GM12878 (cell line): ENCODE results near the gene ANKRD55. TPM values are rescaled to one million over a fixed set of nuclear protein-coding genes. Genes with fewer than 3 reads are reported as not detected.

ENCODE experiments used
- ATAC-seq: fragments of 200-7000 bp; cut with Tn5 transposase; 3 replicates; pipeline ENCODE4 v1.9.1; 2020; ENCODE audit warnings: mild to moderate bottlenecking, moderate library complexity
- BruUV-seq: library from RNA; stranded (reverse); fragments of 400-500 nt; replicated peaks from 2 replicates; lab custom pipeline; 2021; lab: Mats Ljungman, UMichigan
- CTCF ChIA-PET: fragments of 300-600 bp; sonication (Branson Sonifier 250); formaldehyde crosslinking; extraction: SDS; loops from one replicate; lab custom pipeline; 2021; ENCODE audit warnings: inconsistent platforms; lab: Yijun Ruan, JAX
- POLR2A ChIA-PET: fragments of 350-600 bp; formaldehyde crosslinking; extraction: SDS; loops from one replicate; lab custom pipeline; 2021; ENCODE audit warnings: inconsistent platforms; lab: Charles Lee
- RAD21 ChIA-PET: fragments of 300-600 bp; sonication (Branson Sonifier 250); formaldehyde crosslinking; loops from one replicate; lab custom pipeline; 2023; ENCODE audit warnings: antibody characterized with exemption; ENCODE audit not compliant: unreplicated experiment; lab: Charles Lee
- SMC1A ChIA-PET: fragments of 300-600 bp; sonication (Branson Sonifier 250); formaldehyde crosslinking; loops from one replicate; lab custom pipeline; 2023; ENCODE audit not compliant: unreplicated experiment, uncharacterized antibody; lab: Charles Lee
- DNase-seq: peaks from one replicate; pipeline ENCODE4 v3.0.0-alpha.2; 2011; ENCODE audit warnings: low read depth, low spot score
- FAIRE-seq: peaks from 3 replicates; lab custom pipeline; 2011; peaks lifted over from hg19 to GRCh38; lab: Jason Lieb, UNC
- H2AFZ ChIP-seq: 2 replicates; pipeline ENCODE4 v1.6.0; 2011; ENCODE audit warnings: low read depth, low read length, control low read depth; ENCODE audit not compliant: control insufficient read depth
- H3K27ac ChIP-seq: 2 replicates; pipeline ENCODE4 v1.5.1; 2011; ENCODE audit warnings: control low read depth; ENCODE audit not compliant: control insufficient read depth, insufficient read depth
- H3K27me3 ChIP-seq, 2 experiments: replicated peaks in 1 of 2; 2 replicates each; pipeline versions ENCODE4 v1.6.0 to v1.6.1; 2011; ENCODE audit warnings: low read length in 1 of 2; ENCODE audit not compliant: control insufficient read depth in 2 of 2, insufficient read depth in 2 of 2
- H3K36me3 ChIP-seq, 2 experiments: 2 replicates each; pipeline ENCODE4 v1.5.1; 2011; ENCODE audit warnings: low read length in 1 of 2; ENCODE audit not compliant: control insufficient read depth in 2 of 2, insufficient read depth in 2 of 2
- H3K4me1 ChIP-seq: 2 replicates; pipeline ENCODE4 v1.6.1; 2011; ENCODE audit warnings: mild to moderate bottlenecking, low read length, moderate library complexity, mixed read lengths; ENCODE audit not compliant: control insufficient read depth, insufficient read depth
- H3K4me2 ChIP-seq: 2 replicates; pipeline ENCODE4 v1.6.0; 2011; ENCODE audit warnings: control low read depth; ENCODE audit not compliant: control insufficient read depth, insufficient read depth
- H3K4me3 ChIP-seq: fragments of 200-600 bp; sonication (generic); 2 replicates; pipeline ENCODE4 v1.5.1; 2016
- H3K79me2 ChIP-seq: 2 replicates; pipeline ENCODE4 v1.6.0; 2011; ENCODE audit warnings: low read length; ENCODE audit not compliant: control insufficient read depth, insufficient read depth
- H3K9ac ChIP-seq: 2 replicates; pipeline ENCODE4 v1.8.0; 2011; ENCODE audit warnings: low read length, control low read depth, mixed read lengths; ENCODE audit not compliant: control insufficient read depth, insufficient read depth
- H3K9me3 ChIP-seq: replicated peaks from 3 replicates; pipeline ENCODE4 v1.5.1; 2011; ENCODE audit warnings: mild to moderate bottlenecking, low read length; ENCODE audit not compliant: control insufficient read depth, insufficient read depth
- H4K20me1 ChIP-seq: 2 replicates; pipeline ENCODE4 v1.6.0; 2011; ENCODE audit not compliant: control insufficient read depth, insufficient read depth
- BRCA1 ChIP-seq: IDR thresholded peaks from 2 replicates; pipeline ENCODE4 v1.6.1; 2011; ENCODE audit warnings: low read depth, low read length, improper control_type of control experiment
- EZH2 ChIP-seq: IDR thresholded peaks from 2 replicates; pipeline ENCODE4 v1.6.1; 2012; ENCODE audit warnings: low read depth, mild to moderate bottlenecking, control low read depth, inconsistent platforms, low read length, borderline replicate concordance; ENCODE audit not compliant: control insufficient read depth
- IKZF1 ChIP-seq: fragments of 450-650 bp; conservative IDR thresholded peaks from 2 replicates; pipeline ENCODE4 v1.6.1; 2017; ENCODE audit warnings: antibody characterized with exemption, mild to moderate bottlenecking
- KAT2A ChIP-seq: conservative IDR thresholded peaks from 2 replicates; pipeline ENCODE4 v1.6.1; 2011; ENCODE audit warnings: low read depth, low read length; ENCODE audit not compliant: control insufficient read depth
- KLF5 ChIP-seq: fragments of 450-650 bp; IDR thresholded peaks from 2 replicates; pipeline ENCODE4 v1.6.1; 2014; ENCODE audit warnings: mild to moderate bottlenecking; ENCODE audit not compliant: partially characterized antibody
- MYC ChIP-seq: IDR thresholded peaks from 2 replicates; pipeline ENCODE4 v1.6.1; 2011; ENCODE audit warnings: mild to moderate bottlenecking, low read length, moderate library complexity, inconsistent platforms; ENCODE audit not compliant: insufficient read depth, insufficient replicate concordance, insufficient read length, severe bottlenecking
- PAX5 ChIP-seq: IDR thresholded peaks from 2 replicates; pipeline ENCODE4 v1.6.1; 2011; ENCODE audit warnings: low read depth, low read length, borderline replicate concordance
- RUNX3 ChIP-seq: IDR thresholded peaks from 2 replicates; pipeline ENCODE4 v1.6.1; 2012; ENCODE audit warnings: low read length, inconsistent platforms
- SPI1 ChIP-seq: IDR thresholded peaks from 2 replicates; pipeline ENCODE4 v1.6.1; 2011; ENCODE audit warnings: low read depth, mild to moderate bottlenecking, low read length, moderate library complexity, borderline replicate concordance; ENCODE audit not compliant: insufficient read depth
- STAT3 ChIP-seq: IDR thresholded peaks from 2 replicates; pipeline ENCODE4 v1.6.1; 2011; ENCODE audit warnings: low read depth, low read length, improper control_type of control experiment
- TBL1XR1 ChIP-seq: IDR thresholded peaks from 2 replicates; pipeline ENCODE4 v1.6.1; 2012; ENCODE audit warnings: low read depth, low read length, improper control_type of control experiment
- TCF3 ChIP-seq: IDR thresholded peaks from 2 replicates; pipeline ENCODE4 v1.6.1; 2012; ENCODE audit warnings: low read depth, mild to moderate bottlenecking, low read length, borderline replicate concordance; ENCODE audit not compliant: insufficient read depth
- TCF7 ChIP-seq: IDR thresholded peaks from 2 replicates; pipeline ENCODE4 v1.6.1; 2014; ENCODE audit warnings: antibody characterized with exemption, borderline replicate concordance
- ZNF217 ChIP-seq: fragments of 450-650 bp; IDR thresholded peaks from 2 replicates; pipeline ENCODE4 v1.6.1; 2017; ENCODE audit warnings: antibody characterized with exemption, mild to moderate bottlenecking
- WGBS: methylation state at CpG from one replicate; pipeline ENCODE4 v1.1.6; 2016; ENCODE audit warnings: low lambda C conversion rate; ENCODE audit not compliant: insufficient replicate concordance, insufficient coverage; ENCODE audit errors: missing lambda C conversion rate; 5-methylcytosine and 5-hydroxymethylcytosine counted together
- in situ Hi-C: fragments of 300-500 bp; cut with MboI; formaldehyde crosslinking; loops from 9 replicates; pipeline ENCODE4 v1.14.3; 2018; ENCODE audit warnings: mixed read lengths
- intact Hi-C: fragments of 100-400 bp; cut with micrococcal nuclease; formaldehyde crosslinking; loops from one replicate; pipeline ENCODE4 v1.14.2; 2022; ENCODE audit not compliant: unreplicated experiment
- polyA plus RNA-seq, 11 experiments: library from polyadenylated mRNA; depleted of rRNA in 4 of 11; unstranded in 6 of 11; stranded (reverse) in 5 of 11; fragments of >200 nt; fragmentation: Nextera tagmentation in 4 of 11; fragmentation: Illumina TruSeq in 1 of 11; extraction: Ambion mirVana in 4 of 11; extraction: Trizol in 1 of 11; gene quantifications; 1 replicate in 1 of 11; 2 replicates in 10 of 11; pipeline versions ENCODE4 v1.2.1 to v1.2.3, GENCODE V29; 2011 to 2016; ENCODE audit warnings: inconsistent platforms in 2 of 11, missing spikeins in 2 of 11, low read depth in 1 of 11
- total RNA-seq, 4 experiments: library from RNA; depleted of rRNA in 3 of 4; stranded (reverse); fragments of >200 nt in 3 of 4; fragmentation: Illumina TruSeq in 1 of 4; extraction: Trizol in 1 of 4; gene quantifications; 2 replicates each; pipeline versions ENCODE4 v1.2.1 to v1.2.3, GENCODE V29; 2013 to 2021
- TF ChIP-seq, protein P1 (sequence below): fragments of 450-650 bp; IDR thresholded peaks from 2 replicates; pipeline ENCODE4 v1.6.1; 2017; ENCODE audit warnings: low read depth, mild to moderate bottlenecking, moderate library complexity
- TF ChIP-seq, protein P2 (sequence below): IDR thresholded peaks from 2 replicates; pipeline ENCODE4 v1.6.1; 2012; ENCODE audit warnings: low read length, inconsistent platforms
- TF ChIP-seq, protein P3 (sequence below): fragments of 450-650 bp; IDR thresholded peaks from 2 replicates; pipeline ENCODE4 v1.6.1; 2018; ENCODE audit warnings: borderline replicate concordance, mild to moderate bottlenecking; ENCODE audit not compliant: partially characterized antibody

ANKRD55 gene
- total and polyA plus RNA-seq, 10 of the 15 experiments (the other 5 are each of a cell fraction or from before 2014, with no cell fraction given): 0.04 TPM; not detected in 9

DNA sequence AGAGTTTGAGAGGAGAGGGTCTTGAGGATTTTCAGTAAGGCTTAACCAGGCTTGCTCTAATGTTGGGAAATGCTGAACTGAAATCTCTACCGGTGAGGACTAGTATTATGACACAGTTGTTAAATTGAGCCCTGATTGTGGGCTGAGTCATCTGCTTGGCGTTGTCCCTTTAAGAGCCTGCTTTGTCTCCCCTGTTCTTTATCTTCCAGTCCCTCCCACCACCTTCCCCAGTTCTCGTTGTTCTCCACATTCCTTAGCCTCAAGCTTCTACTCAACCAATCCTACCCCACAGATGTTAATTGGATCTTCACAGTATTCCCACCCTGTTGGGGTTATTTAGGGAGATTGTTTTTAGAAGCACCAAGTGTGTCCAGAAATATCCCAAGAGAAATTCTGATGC, 57.6 kb downstream of the ANKRD55 start:
- FAIRE-seq (no peak), ATAC-seq (peak; percentile 32; the same call in 1 of the 3 replicates), DNase-seq (no peak)
- Histone ChIP-seq H3K79me2 (no peaks in the 10 kb centered on the region), H4K20me1 (no peaks in the 10 kb centered on the region), H2AFZ (no peak overlapping the region), H3K9ac (no peak overlapping the region), H3K27me3 (no peaks in the 10 kb centered on the region), H3K9me3 (no peaks in the 10 kb centered on the region), H3K27ac (no peak overlapping the region), H3K36me3 (no peaks in the 10 kb centered on the region), H3K4me3 (no peak overlapping the region), H3K4me1 (no peaks in the 10 kb centered on the region), H3K4me2 (no peak overlapping the region)
- ChIA-PET CTCF (no interaction called here), RAD21 (no interaction called here), POLR2A (no interaction called here), SMC1A (interaction anchor here (1.0 kb wide), 1 partner anchor 73 kb away, joined by 3 read pairs; no protein-coding TSS in a partner anchor)
- WGBS: 19% methylated on average over 3 of the region's 3 CpGs
- intact Hi-C loops (no loop called here), in situ Hi-C loops (no loop called here)
- TF ChIP-seq EZH2 (no peak), MYC (no peak), PAX5 (no peak), RUNX3 (no peak), ZNF217 (no peak), TCF3 (no peak), BRCA1 (no peak), SPI1 (no peak), TBL1XR1 (no peak), IKZF1 (no peak), TCF7 (no peak), STAT3 (no peak), KLF5 (no peak), KAT2A (no peak)
- TF ChIP-seq, protein P1, sequence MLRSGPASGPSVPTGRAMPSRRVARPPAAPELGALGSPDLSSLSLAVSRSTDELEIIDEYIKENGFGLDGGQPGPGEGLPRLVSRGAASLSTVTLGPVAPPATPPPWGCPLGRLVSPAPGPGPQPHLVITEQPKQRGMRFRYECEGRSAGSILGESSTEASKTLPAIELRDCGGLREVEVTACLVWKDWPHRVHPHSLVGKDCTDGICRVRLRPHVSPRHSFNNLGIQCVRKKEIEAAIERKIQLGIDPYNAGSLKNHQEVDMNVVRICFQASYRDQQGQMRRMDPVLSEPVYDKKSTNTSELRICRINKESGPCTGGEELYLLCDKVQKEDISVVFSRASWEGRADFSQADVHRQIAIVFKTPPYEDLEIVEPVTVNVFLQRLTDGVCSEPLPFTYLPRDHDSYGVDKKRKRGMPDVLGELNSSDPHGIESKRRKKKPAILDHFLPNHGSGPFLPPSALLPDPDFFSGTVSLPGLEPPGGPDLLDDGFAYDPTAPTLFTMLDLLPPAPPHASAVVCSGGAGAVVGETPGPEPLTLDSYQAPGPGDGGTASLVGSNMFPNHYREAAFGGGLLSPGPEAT: no peak
- TF ChIP-seq, protein P2, sequence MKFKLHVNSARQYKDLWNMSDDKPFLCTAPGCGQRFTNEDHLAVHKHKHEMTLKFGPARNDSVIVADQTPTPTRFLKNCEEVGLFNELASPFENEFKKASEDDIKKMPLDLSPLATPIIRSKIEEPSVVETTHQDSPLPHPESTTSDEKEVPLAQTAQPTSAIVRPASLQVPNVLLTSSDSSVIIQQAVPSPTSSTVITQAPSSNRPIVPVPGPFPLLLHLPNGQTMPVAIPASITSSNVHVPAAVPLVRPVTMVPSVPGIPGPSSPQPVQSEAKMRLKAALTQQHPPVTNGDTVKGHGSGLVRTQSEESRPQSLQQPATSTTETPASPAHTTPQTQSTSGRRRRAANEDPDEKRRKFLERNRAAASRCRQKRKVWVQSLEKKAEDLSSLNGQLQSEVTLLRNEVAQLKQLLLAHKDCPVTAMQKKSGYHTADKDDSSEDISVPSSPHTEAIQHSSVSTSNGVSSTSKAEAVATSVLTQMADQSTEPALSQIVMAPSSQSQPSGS: no peak
- TF ChIP-seq, protein P3, sequence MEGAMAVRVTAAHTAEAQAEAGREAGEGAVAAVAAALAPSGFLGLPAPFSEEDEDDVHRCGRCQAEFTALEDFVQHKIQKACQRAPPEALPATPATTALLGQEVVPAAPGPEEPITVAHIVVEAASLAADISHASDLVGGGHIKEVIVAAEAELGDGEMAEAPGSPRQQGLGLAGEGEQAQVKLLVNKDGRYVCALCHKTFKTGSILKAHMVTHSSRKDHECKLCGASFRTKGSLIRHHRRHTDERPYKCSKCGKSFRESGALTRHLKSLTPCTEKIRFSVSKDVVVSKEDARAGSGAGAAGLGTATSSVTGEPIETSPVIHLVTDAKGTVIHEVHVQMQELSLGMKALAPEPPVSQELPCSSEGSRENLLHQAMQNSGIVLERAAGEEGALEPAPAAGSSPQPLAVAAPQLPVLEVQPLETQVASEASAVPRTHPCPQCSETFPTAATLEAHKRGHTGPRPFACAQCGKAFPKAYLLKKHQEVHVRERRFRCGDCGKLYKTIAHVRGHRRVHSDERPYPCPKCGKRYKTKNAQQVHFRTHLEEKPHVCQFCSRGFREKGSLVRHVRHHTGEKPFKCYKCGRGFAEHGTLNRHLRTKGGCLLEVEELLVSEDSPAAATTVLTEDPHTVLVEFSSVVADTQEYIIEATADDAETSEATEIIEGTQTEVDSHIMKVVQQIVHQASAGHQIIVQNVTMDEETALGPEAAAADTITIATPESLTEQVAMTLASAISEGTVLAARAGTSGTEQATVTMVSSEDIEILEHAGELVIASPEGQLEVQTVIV: no peak
- BruUV-seq: no TSS peak
